ENCODE measurements around the gene NPTN.
"Not testable (repeated sequence)": the region's sequence is repeated elsewhere in the genome, so short reads cannot be mapped to it uniquely, and the experiment has no call there.

Gene NPTN

DNA sequence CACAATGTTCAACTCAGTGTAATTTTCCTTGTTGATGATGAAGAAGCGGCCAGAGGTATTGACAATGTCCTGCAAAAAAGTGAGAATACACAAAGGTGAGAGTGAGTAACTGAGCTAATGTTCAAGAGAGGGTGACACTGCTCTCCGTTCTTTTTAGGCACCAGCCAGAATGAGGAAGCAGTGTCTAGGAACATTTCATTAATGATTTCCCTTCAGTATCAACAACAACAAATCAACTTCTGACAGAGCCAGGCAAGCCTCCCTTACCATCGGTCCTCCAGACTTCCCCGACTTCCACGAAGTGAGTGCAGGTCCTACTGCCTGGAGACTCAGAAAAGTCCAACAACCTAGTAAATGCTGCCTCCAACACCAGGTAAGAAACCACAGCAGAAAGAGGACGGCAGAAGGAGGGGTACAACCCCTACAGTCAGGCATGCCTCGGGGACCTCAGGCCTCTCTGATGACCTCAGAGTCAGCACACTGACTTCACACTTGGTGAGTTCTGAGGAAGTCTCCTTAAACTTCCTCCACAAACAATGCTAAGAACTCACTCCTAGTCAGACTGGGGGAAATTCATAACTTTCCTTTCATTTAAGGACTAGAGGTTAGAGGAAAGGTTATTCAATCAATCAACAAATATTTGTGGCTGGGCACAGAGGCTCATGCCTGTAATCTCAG lies 62.7 kb downstream of the NPTN start:
- no peak for DNase-seq (ENCODE audit: low read depth)

DNA sequence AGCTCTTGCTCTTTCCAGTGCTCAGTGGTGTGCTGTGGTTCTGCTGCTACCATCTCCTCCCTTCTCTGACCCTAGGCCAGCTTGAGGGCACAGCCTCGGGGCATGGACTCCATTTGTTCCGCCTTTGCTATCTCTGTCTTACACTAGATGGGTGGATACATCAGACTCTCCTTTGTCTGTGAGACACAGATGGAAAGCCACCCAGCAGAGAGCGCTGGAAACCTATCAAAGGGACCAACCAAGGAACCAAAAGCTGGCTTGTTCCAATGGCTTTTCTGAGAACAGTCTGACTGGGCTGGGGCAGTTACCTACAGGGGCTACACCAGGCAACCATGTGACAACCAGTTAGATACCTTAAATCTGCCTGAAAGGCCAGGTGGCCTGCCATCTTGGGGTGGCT lies 63.8 kb downstream of the NPTN start:
- DNase-seq (ENCODE audit: low read depth): no peak

DNA sequence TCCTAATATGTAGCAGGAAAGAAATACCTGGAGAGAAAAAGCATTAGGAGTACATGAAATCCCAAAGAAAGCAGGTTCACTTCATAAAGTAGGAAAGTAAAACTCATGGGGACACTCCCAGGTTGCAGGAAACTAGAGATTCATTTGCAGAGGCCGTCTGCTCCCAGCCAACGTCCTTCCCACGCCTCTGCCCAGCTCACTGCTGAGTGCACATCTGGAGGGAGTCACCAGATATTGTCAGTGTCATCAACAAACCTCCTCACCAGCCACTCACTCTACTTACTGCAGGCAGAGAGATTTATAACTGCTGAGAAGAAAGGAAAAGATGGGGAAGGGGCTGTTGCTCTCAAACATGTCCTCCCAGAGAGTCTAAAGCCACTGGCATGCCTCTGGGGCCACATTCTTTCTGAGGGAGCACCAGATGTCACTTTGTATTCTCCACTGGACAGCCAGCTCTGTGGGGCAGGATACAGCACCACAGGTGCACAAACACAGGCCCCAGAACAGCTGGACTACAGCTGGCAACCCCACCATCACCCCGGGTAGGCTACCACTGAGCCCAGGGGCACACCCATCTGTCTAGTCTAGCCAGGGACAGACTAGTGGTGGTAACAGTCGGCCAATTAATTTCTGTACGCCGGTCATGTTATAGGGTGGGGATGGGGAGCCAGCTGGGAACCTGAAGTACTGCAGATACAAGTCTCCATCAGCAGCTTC lies 64.5 kb downstream of the NPTN start:
- no peak for DNase-seq (ENCODE audit: low read depth)

DNA sequence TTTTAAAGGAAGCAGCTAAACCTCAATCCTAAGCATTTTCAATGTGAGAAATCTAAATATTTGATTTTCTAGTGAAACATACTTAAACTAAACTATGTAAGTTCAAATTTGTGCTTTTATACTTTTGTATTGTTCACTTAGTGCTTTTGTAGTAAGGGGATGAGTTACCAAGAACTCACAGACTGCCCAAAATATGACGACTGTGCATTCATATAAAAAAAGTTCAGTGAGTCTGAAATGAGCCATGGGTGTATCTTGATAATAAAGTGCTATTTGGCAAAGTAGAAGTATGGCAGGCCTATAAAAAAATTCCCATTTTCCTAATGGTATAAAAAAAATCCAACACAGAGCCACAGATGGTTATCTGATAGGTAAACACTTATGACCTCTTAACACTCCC lies 66.2 kb downstream of the NPTN start:
- DNase-seq (ENCODE audit: low read depth): no peak

DNA sequence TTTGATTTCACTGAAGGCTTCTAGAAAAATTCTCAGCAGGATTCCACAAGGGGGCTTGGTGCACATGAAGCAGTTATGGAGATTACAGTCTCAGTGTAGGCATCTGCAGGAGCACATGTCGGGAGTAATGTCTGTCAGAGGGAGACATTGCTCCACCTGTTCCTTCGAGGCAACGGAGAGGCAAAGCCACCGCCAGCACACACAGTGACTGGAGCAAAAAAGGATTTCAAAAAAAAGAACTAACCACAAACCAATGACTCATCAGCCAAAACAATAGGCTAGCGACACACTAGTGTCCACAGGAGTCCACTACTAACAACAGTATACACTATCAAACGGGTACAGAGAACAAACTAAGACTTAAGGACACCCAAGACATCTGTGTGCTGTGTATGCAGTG lies 68.9 kb downstream of the NPTN start:
- no peak for DNase-seq (ENCODE audit: low read depth)

DNA sequence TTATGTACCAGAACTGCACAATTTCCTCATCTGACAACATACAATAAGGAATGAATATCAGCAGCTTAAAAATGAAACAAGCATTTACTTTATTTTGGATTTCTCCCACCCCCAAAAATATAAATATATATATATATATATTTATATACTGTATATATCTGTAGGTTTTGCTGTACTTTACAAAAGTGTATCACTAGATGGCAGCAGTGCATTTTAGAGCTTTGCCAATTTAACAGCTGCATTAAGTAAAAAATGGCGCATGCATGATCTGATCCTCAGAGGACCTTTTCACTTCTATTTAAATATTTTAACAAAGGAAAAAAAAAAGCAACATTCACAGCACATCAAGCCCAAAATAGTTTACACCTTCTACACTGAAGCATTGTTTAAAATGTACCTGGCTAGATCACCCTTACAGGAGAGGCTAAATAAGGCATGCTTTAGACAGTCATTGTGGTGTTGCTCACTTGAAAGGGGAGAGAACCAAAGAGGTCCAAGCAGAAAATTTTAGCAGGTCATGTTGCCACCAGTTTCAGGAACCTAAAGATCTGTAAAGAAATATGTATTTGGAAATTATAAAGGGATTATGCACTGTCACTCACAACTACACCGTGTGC lies 72.6 kb downstream of the NPTN start:
- no peak for DNase-seq (ENCODE audit: low read depth)

DNA sequence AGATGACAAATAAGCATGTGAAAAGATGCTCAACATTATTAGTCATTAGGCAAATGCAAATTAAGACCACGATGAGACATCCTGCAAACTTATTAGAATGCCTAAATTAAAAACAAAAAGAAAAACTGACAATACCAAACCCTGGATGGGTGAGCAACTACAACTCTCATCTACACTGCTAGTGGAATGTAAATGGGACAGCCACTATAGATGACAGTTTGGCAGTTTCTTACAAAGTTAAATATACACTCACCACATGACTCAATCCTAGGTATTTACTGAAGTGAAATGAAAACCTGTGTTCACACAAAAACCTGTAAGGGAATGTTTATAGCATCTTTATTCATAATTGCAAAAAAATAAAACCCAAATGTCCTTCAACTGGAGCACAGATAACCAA lies 74.7 kb downstream of the NPTN start:
- DNase-seq (ENCODE audit: low read depth): no peak

DNA sequence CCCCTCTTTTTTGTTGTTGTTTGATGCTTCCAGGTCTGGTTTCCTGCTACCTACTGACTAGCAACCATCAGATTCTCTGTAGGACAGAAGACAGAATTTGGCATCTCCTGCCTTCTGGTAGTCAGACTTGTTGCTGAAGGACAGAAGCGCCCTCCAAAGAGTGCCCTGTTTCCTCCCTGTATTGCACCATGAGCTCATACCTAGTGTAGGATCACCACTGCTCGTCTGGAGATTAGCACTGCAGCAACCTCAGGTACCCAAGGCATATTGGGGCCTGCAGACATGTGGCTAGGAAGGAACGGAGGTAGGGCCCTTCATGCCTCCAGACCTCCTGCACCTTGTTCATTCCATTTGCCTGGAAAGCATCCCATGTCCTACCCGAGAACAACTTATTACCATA lies 78.1 kb downstream of the NPTN start:
- no peak for DNase-seq (ENCODE audit: low read depth)

DNA sequence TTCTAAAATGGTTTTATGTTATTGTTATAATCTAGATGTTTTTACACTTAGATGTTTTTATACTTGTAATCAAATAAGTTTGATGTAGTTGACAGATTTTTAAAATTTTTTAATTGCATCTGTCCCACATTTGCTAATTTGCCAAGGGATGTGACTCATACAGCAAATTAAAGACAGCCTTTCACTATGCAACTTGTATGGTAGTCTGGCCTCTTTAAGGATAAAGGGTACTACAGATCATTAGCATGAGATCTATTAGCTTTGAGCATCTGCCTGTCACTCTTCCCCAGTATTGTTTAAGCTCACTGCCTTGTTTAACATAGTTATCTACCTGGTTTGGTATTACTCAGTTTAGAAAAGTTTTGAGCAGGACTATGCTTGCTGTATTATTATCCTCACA lies 83.0 kb downstream of the NPTN start:
- DNase-seq (ENCODE audit: low read depth): no peak

DNA sequence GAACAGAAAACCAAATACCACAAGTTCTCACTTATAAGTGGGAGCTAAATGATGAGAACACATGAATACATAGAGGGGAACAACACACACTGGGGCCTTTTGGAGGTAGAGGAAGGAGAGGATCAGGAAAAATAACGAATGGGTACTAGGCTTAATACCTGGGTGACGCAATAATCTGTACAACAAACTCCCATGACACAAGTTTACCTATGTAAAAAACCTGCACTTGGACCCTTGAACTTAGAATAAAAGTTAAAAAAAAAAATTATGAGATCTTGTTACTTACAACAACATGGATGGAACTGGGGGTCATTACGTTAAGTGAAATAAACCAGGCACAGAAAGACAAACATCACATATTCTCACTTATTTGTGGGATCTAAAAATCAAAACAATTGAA lies 84.3 kb downstream of the NPTN start:
- not testable (repeated sequence) for DNase-seq (ENCODE audit: low read depth)

DNA sequence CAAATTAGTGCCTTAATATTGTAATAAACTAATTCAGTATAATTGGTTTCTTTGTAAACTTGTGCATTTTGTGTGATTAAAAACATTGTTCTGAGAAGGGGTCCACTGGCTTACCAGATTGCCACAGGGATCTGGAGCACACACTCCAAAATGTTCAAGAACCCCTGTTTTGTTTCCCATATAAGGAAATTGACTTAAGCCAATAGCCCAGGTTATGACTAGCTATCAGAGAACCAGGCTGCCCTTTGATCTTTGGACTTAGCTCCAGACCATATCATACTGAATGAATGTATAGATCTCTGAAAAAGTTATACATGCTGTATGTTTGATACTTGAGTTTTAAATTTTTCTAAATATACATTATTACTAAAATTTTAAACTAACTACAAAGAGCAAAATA lies 91.7 kb downstream of the NPTN start:
- no peak for DNase-seq (ENCODE audit: low read depth)

DNA sequence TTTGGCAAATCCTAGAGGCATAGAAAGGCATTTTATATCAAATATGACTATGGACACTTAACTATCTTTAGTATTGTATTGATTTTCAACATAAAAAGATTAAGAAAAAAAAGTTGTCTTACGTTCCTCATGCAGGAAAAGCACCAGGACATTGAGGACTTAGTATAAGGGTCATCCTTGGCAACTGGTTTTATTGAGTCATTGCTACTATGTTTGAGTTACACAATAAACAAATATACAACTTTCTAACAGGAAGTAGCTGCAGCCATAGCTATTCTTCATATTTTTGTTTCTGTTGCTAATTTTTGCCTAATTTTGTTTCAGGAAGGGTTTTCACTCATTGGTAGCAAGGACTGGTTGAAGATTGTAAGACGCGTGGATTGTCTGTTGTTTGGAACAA lies 93.0 kb downstream of the NPTN start:
- no peak for DNase-seq (ENCODE audit: low read depth)

DNA sequence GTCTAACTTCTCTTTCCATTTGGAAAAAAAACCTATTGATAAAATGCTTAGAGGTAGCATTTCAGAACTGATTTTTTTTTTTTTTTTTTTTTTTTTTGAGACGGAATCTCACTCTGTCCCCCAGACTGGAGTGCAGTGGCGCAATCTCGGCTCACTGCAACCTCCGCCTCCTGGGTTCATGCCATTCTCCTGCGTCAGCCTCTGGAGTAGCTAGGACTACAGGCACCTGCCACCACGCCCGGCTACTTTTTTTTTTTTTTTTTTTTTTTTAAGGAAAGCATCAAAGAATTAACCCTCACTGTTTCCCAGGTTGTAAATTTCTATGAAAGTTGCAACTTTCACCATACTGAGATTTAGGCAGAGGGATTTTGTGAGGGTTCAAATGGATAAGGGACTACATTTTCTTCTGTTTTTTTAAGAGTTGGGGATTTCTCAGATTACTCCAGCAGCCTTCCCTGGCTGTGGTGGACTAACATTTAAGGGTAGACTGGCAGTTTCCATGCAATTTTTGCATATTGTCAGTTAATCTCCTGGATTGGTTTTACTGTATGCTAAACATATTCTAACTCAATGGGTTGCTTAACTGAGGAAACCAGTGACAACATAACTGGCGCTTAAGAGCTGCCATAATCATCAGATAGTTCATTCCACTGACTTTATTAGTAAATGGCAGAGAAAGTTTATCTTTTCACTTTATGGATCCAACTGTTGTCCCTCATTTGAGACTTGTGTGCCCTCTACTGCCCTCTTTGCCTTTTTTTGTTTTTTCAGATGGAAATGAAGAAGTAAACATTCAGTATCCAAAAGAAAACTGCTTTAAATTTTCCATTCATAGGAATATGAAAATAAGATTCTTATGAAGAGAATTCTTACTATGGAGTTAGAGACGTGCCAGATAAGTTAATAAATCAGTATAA lies 93.7 kb downstream of the NPTN start:
- DNase-seq (ENCODE audit: low read depth): no peak

DNA sequence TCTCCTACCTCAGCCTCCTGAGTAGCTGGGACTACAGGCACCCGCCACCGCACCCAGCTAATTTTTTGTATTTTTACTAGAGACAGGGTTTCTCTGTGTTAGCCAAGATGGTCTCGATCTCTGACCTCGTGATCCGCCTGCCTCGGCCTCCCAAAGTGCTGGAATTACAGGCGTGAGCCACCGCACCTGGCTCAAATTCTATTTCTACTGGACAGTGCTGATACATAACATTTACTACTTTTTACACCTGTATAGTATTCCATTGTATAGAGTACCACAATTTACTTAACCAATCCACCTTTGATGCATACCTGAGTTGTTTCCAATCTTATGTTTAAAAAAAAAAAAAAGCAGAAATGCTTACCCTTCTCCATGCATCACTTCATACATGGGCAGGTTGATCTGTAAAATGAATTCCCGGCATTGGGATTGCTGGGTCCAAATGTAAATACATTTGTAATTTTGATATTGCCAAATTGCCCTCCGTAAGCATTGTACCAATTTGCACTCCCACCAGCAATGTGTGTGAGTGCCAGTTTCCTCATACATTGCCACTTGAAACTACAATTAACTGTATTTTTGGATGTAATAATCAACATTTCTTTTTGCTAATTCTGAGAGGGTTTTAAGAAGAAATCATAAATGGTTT lies 94.5 kb downstream of the NPTN start:
- DNase-seq (ENCODE audit: low read depth): no peak

DNA sequence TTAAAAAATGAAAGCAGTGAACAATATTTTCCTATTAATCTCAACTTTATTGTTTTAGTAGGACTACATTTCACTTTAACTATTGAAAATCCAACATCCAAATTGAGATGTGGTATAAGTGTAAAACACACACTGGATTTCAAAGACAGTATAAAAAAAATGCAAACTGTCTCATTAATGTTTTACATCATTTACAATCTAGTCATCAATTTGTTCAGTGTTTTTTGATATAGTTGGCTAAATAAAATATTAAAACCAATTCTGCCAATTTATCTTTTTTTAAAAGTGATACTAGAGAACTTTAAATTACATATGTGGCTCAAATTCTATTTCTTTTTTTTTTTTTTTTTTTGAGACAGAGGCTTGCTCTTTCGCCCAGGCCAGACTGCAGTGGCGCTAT lies 95.1 kb downstream of the NPTN start:
- DNase-seq (ENCODE audit: low read depth): no peak

DNA sequence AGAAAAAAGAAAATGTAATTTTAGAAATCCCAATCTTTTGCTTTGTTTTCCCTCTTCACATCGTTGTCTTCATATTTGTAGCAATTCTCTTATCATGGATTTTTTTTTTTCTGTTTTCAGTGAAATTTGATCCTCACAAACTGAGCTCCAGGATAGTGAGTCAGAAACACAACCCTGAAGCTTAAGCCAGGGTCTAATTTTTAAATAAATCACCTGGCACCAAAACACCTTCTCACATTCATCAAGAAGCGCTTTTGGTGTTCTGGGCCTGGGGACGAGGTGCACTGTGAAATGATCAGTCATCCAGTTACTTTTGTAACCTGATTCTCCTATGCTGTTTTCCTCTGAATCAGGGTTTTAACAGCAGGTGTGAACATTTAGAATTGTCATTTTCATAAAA lies 102.5 kb downstream of the NPTN start:
- DNase-seq (ENCODE audit: low read depth): no peak

DNA sequence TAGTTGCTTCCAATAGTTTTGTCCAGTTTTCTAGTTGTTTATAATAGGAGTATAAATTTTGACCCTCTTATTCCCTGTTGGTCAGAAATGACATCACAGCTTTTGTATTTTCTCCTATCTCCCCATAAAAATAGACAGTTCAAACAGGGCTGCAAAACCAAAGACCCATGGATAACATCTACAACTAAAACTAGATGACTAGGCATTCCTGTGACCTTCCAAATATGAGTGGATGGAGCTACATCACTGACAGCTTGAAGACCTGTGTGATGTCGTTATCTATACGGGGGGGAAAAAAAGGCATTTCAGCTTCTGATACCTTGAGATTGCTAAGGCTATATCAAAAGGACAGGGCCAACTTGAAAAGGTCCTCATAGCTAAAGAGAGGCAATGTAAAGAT lies 105.6 kb downstream of the NPTN start:
- no peak for DNase-seq (ENCODE audit: low read depth)

DNA sequence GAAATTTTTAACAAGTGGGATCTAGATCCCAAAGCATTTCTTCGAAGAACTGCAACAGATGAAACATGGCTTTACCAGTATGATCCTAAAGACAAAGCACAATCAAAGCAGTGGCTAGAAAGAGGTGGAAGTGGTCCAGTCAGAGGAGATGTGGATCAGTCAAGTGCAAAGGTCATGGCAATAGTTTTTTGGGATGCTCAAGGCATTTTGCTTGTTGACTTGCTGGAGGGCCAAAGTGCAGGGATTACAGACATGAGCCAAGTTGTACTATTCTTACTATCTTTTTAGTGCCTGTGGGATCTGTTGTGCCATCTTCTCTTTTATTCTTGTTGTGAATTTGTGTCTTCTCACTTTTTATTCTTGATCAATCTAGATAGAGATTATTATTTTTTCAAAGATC lies 108.3 kb downstream of the NPTN start:
- no peak for DNase-seq (ENCODE audit: low read depth)

DNA sequence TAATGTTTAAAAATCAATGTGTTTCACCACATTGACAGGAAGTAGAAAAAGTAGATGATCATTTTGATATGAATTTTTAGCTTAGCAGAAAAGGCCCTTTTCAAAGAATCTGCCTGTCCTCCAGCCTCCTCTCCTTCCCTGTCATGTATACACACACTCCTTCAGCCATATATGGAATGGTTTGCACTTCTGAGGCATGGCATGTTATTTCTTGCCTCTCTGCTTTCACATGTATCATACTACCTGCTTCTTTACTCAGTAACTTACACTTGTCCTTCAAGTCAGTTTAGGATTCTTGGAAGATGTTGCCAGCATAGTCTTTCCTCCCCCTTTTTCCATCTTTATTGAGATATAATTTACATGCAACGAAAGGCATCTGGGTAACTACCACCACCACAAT lies 111.2 kb downstream of the NPTN start:
- no peak for DNase-seq (ENCODE audit: low read depth)

DNA sequence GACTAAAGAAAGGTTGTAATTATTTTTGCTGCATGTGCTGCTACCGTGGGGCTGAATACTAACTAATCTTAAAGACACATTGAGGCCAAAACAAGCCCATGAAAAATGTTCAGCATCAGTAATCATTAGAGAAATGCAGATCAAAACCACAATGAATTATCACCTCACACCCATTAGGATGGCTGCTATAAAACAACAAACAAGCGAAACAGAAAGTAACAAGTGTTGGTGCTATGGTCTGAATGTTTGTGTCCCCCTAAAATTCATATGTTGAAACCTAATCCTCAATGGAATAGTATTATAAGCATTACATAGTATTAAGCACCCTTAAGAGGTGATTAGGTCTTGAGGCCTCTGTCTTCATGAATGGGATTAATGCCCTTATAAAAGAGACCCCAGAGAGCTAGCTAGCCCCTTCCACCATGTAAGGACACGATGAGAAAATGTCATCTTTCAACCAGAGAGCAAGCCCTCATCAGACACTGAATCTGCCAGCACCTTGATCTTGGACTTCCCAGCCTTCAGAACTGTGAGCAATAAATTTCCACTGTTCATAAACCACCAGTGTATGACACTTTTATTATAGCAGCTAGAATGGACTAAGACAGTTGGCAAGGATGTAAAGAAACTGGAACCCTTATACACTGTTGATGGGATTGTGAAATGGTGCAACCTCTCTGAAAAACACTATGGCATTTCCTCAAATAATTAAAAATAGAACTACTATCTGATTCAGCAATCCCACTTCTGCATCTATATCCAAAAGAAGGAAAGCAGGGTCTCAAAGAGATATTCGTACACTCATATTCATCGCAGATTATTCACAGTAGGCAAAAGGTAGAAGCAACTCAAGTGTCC lies 114.1 kb downstream of the NPTN start:
- no peak for DNase-seq (ENCODE audit: low read depth)
